ENCODE results near the gene WDR90.
"Not testable (repeated sequence)": the region's sequence is repeated elsewhere in the genome, so short reads cannot be mapped to it uniquely, and the experiment has no call there.

WDR90 gene

DNA sequence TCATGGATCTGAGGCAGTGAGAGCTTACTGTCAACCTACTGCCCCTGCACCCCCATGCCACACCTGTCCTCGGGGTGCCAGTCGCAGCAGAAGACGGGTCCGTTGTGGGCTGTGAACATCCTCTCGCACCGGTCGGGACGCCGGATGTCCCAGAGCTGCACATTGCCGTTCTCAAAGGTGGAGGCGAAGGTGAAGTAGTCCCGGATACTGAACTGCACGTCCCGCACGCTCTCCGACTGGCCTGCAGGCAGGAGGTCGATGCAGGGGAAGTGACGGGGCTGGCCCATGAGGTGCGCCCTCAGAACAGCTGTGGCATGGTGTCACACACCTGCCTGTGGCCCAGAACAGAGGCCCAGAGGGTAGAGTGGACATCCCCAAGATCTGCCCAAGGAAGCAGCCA is 38.3 kb downstream of the WDR90 start:
- no peak for TF ChIP-seq EZH2 (IDR thresholded peaks at IDR 0.05; ENCODE audit: borderline replicate concordance, low read length)
- TF ChIP-seq, protein P1, sequence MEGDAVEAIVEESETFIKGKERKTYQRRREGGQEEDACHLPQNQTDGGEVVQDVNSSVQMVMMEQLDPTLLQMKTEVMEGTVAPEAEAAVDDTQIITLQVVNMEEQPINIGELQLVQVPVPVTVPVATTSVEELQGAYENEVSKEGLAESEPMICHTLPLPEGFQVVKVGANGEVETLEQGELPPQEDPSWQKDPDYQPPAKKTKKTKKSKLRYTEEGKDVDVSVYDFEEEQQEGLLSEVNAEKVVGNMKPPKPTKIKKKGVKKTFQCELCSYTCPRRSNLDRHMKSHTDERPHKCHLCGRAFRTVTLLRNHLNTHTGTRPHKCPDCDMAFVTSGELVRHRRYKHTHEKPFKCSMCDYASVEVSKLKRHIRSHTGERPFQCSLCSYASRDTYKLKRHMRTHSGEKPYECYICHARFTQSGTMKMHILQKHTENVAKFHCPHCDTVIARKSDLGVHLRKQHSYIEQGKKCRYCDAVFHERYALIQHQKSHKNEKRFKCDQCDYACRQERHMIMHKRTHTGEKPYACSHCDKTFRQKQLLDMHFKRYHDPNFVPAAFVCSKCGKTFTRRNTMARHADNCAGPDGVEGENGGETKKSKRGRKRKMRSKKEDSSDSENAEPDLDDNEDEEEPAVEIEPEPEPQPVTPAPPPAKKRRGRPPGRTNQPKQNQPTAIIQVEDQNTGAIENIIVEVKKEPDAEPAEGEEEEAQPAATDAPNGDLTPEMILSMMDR (IDR thresholded peaks at IDR 0.05; ENCODE audit: low read length) = no peak
- Histone ChIP-seq H2AFZ (ENCODE audit: low read length) (no peak overlapping the region), H3K4me2 (ENCODE audit: low read length) (no peak overlapping the region), H3K4me1 (ENCODE audit: insufficient read depth, low read length, severe bottlenecking) (peaks cover 42% of the 10 kb centered on the region), H3K27me3 (ENCODE audit: insufficient read depth, low read length) (no peaks in the 10 kb centered on the region), H3K9me2 (ENCODE audit: low read depth, low read length) (no peaks in the 10 kb centered on the region), H3K9me3 (ENCODE audit: low read length) (no peaks in the 10 kb centered on the region), H3K79me2 (ENCODE audit: insufficient read depth, low read length) (no peaks in the 10 kb centered on the region), H3K4me3 (ENCODE audit: low read depth, low read length, poor library complexity, severe bottlenecking) (no peak overlapping the region), H4K20me1 (ENCODE audit: insufficient read depth, low read length) (no peaks in the 10 kb centered on the region), H3K36me3 (ENCODE audit: insufficient read depth, low read length) (peaks cover 24% of the 10 kb centered on the region), H3K9ac (ENCODE audit: low read length) (no peak overlapping the region), H3F3A (ENCODE audit: insufficient read depth, low read length) (no peaks in the 10 kb centered on the region), H3K27ac (ENCODE audit: low read depth, low read length, poor library complexity, severe bottlenecking) (no peak overlapping the region)

GRCh38 chr16:689175-689897 is 40.2 kb downstream of the WDR90 start:
- H3K27ac ChIP-seq (ENCODE audit: low read depth, low read length, poor library complexity, severe bottlenecking) = no peak overlapping the region
- TF ChIP-seq EZH2 (IDR thresholded peaks at IDR 0.05; ENCODE audit: borderline replicate concordance, low read length) = no peak
- TF ChIP-seq, protein P1 (IDR thresholded peaks at IDR 0.05; ENCODE audit: low read length) = no peak

GRCh38 chr16:691242-691641 is 42.1 kb downstream of the WDR90 start:
- not testable (repeated sequence) for H3K9me3 ChIP-seq (ENCODE audit: low read length); H4K20me1 ChIP-seq (ENCODE audit: insufficient read depth, low read length); H3K4me2 ChIP-seq (ENCODE audit: low read length); H3K9me2 ChIP-seq (ENCODE audit: low read depth, low read length); H3K4me3 ChIP-seq (ENCODE audit: low read depth, low read length, poor library complexity, severe bottlenecking); H3K27ac ChIP-seq (ENCODE audit: low read depth, low read length, poor library complexity, severe bottlenecking); H3K9ac ChIP-seq (ENCODE audit: low read length); H3F3A ChIP-seq (ENCODE audit: insufficient read depth, low read length); H3K79me2 ChIP-seq (ENCODE audit: insufficient read depth, low read length); H3K27me3 ChIP-seq (ENCODE audit: insufficient read depth, low read length); H3K36me3 ChIP-seq (ENCODE audit: insufficient read depth, low read length); H2AFZ ChIP-seq (ENCODE audit: low read length)
- peaks cover 41% of the 10 kb centered on the region for H3K4me1 ChIP-seq (ENCODE audit: insufficient read depth, low read length, severe bottlenecking)

More at GRCh38 chr16:689175-689897, 40.2 kb downstream of the WDR90 start:
- Histone ChIP-seq H3K36me3 (ENCODE audit: insufficient read depth, low read length) (peaks cover 16% of the 10 kb centered on the region; the same call in 1 of the 2 replicates), H3K27me3 (ENCODE audit: insufficient read depth, low read length) (no peaks in the 10 kb centered on the region; the same call in 1 of the 2 replicates), H3K9ac (ENCODE audit: low read length) (peak overlapping the region; percentile 94), H4K20me1 (ENCODE audit: insufficient read depth, low read length) (no peaks in the 10 kb centered on the region), H3K4me1 (ENCODE audit: insufficient read depth, low read length, severe bottlenecking) (peaks cover 37% of the 10 kb centered on the region), H3K9me2 (ENCODE audit: low read depth, low read length) (no peaks in the 10 kb centered on the region), H3K79me2 (ENCODE audit: insufficient read depth, low read length) (no peaks in the 10 kb centered on the region), H3K9me3 (ENCODE audit: low read length) (no peaks in the 10 kb centered on the region), H3K4me2 (ENCODE audit: low read length) (peak overlapping the region; percentile 95), H3K4me3 (ENCODE audit: low read depth, low read length, poor library complexity, severe bottlenecking) (peak overlapping the region; percentile 91), H2AFZ (ENCODE audit: low read length) (no peak overlapping the region), H3F3A (ENCODE audit: insufficient read depth, low read length) (no peaks in the 10 kb centered on the region)
